ENCODE results near the gene C2. TPM values are rescaled to one million over a fixed set of nuclear protein-coding genes. Genes with fewer than 3 reads are reported as not detected.

Gene C2
- total RNA-seq, 2 donors from 2014 or later, result 7.8 to 15.2 TPM

GRCh38 chr6:31956796-31957195 lies 29.3 kb downstream of the C2 start:
- H3K36me3 ChIP-seq, result peaks cover 17% of the 10 kb centered on the region
- no peak for TF ChIP-seq CTCF (IDR thresholded peaks at IDR 0.05)

GRCh38 chr6:31958412-31958740 lies 30.9 kb downstream of the C2 start:
- Histone ChIP-seq H3K9me3 (no peaks in the 10 kb centered on the region), H3K9ac (ENCODE audit: low read depth in 2 of 2, low read length in 2 of 2) (peak overlapping the region; percentile 81 to 92), H3K36me3 (peaks cover 17% of the 10 kb centered on the region), H3K27ac (peak overlapping the region; percentile 21), H3K27me3 (no peaks in the 10 kb centered on the region), H3K4me3 (peak overlapping the region; percentile 58), H3K4me1 (peaks cover 6% of the 10 kb centered on the region)
- intact Hi-C loops (cut with DNase I), result loop anchor here (10.0 kb wide), 2 partner anchors 194 to 284 kb away; partner anchors contain the start of gene SAPCD1
- no peak for TF ChIP-seq CTCF (IDR thresholded peaks at IDR 0.05)
- DNase-seq, result no peak

More at GRCh38 chr6:31956796-31957195, 29.3 kb downstream of the C2 start:
- H3K4me1 ChIP-seq, result peaks cover 6% of the 10 kb centered on the region
- no peak overlapping the region for H3K27ac ChIP-seq
- H3K9ac ChIP-seq (ENCODE audit: low read depth in 2 of 2, low read length in 2 of 2), result no peak overlapping the region
- intact Hi-C loops (cut with DNase I), result loop anchor here (10.0 kb wide), 2 partner anchors 192 to 282 kb away; partner anchors contain the start of gene SAPCD1
- H3K27me3 ChIP-seq, result no peaks in the 10 kb centered on the region
- no peak for DNase-seq
- H3K9me3 ChIP-seq, result no peaks in the 10 kb centered on the region
- no peak overlapping the region for H3K4me3 ChIP-seq

- peak within 1 kb of the TSS; percentile 58 for H3K4me3 ChIP-seq
- H3K9me3 ChIP-seq, result no peaks in the 10 kb centered on the region
- no peaks in the 10 kb centered on the region for H3K27me3 ChIP-seq
- peak within 1 kb of the TSS; percentile 81 to 92 for H3K9ac ChIP-seq (ENCODE audit: low read depth in 2 of 2, low read length in 2 of 2)
- H3K27ac ChIP-seq, result peak within 1 kb of the TSS; percentile 32
- H3K4me1 ChIP-seq, result peaks cover 6% of the 10 kb centered on the region
- DNase-seq, result peak; percentile 99
- no peak for TF ChIP-seq CTCF (IDR thresholded peaks at IDR 0.05)
- H3K36me3 ChIP-seq, result peaks cover 21% of the 10 kb centered on the region
- intact Hi-C loops (cut with DNase I), result loop anchor here (10.0 kb wide), 2 partner anchors 194 to 284 kb away; partner anchors contain the start of gene SAPCD1
These were observed 31.5 kb downstream of the C2 start, which contains the start of the genes NELFE and SKIC2 for GRCh38 chr6:31958741-31959739. TSS of gene NELFE (minus strand) at chr6:31958971. CDS start at chr6:31958446, 525 bp downstream. TSS of gene SKIC2 (plus strand) at chr6:31959175. CDS start at chr6:31959193, 18 bp downstream.

GRCh38 chr6:31961616-31962015 lies 34.1 kb downstream of the C2 start:
- DNase-seq, result no peak
- no peak overlapping the region for H3K4me3 ChIP-seq
- intact Hi-C loops (cut with DNase I), result no loop called here
- H3K27ac ChIP-seq, result no peak overlapping the region
- H3K9me3 ChIP-seq, result no peaks in the 10 kb centered on the region
- peaks cover 16% of the 10 kb centered on the region for H3K36me3 ChIP-seq
- H3K9ac ChIP-seq (ENCODE audit: low read depth in 2 of 2, low read length in 2 of 2), result no peak overlapping the region
- peaks cover 6% of the 10 kb centered on the region for H3K4me1 ChIP-seq
- TF ChIP-seq CTCF (IDR thresholded peaks at IDR 0.05), result no peak
- H3K27me3 ChIP-seq, result no peaks in the 10 kb centered on the region

- peaks cover 11% of the 10 kb centered on the region for H3K36me3 ChIP-seq
- DNase-seq, result no peak
- TF ChIP-seq CTCF (IDR thresholded peaks at IDR 0.05), result no peak
These were observed 36.4 kb downstream of the C2 start for GRCh38 chr6:31963921-31964320.

More at GRCh38 chr6:31963921-31964320, 36.4 kb downstream of the C2 start:
- H3K4me3 ChIP-seq, result no peak overlapping the region
- no peaks in the 10 kb centered on the region for H3K27me3 ChIP-seq
- intact Hi-C loops (cut with DNase I), result no loop called here
- H3K27ac ChIP-seq, result no peak overlapping the region
- no peak overlapping the region for H3K9ac ChIP-seq (ENCODE audit: low read depth in 2 of 2, low read length in 2 of 2)
- no peaks in the 10 kb centered on the region for H3K4me1 ChIP-seq
- H3K9me3 ChIP-seq, result no peaks in the 10 kb centered on the region

Measured in colonic mucosa (tissue), 4 donors.